ENCODE data around the gene NBAS. TPM values are rescaled to one million over a fixed set of nuclear protein-coding genes. Genes with fewer than 3 reads are reported as not detected.

NBAS gene
- total RNA-seq, 1 experiment from 2014 or later, result 28.9 TPM

DNA sequence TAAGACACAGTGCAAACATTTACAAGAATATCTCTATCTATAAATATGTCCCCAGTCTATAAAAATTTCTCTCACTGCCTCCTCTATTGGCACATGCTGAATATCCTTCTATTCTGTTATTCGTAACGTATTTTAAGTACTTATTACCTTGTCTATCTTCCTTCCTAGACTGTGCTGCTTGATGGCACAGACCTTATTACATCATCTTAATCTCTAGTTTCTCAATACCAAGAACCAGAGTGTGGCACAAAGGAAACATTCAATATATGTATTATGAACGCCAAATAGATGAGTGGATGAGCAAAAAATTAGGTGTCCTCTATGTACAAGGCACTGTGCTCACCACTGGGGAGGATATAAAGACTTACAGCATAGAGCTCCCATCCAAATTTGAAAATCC, 282.8 kb downstream of the NBAS start:
- Histone ChIP-seq H3K4me1 (replicated peaks; ENCODE audit: insufficient read depth) (no peaks in the 10 kb centered on the region), H3F3A (ENCODE audit: insufficient read depth, low read depth) (no peaks in the 10 kb centered on the region), H3K9me2 (ENCODE audit: insufficient read depth) (no peaks in the 10 kb centered on the region), H2AFZ (no peak overlapping the region), H3K27ac (no peak overlapping the region), H4K20me1 (ENCODE audit: insufficient read depth) (no peaks in the 10 kb centered on the region), H3K9me3 (ENCODE audit: insufficient read depth, low read depth) (no peaks in the 10 kb centered on the region), H3K27me3 (ENCODE audit: insufficient read depth, low read depth) (no peaks in the 10 kb centered on the region), H3K4me3 (no peak overlapping the region), H3K4me2 (no peak overlapping the region), H3K36me3 (ENCODE audit: low read depth) (no peaks in the 10 kb centered on the region), H3K79me2 (ENCODE audit: low read depth) (no peaks in the 10 kb centered on the region)
- no peak for DNase-seq
- TF ChIP-seq EZH2 (IDR thresholded peaks at IDR 0.05; ENCODE audit: low read depth), result no peak
- TF ChIP-seq CTCF (conservative IDR thresholded peaks at IDR 0.05), result no peak
- intact Hi-C loops (cut with micrococcal nuclease; ENCODE audit: unreplicated experiment), result no loop called here
- BruUV-seq (replicated peaks), result no TSS peak
- POLR2A ChIA-PET (ENCODE audit: unreplicated experiment), result no interaction called here
- CTCF ChIA-PET, result no interaction called here

DNA sequence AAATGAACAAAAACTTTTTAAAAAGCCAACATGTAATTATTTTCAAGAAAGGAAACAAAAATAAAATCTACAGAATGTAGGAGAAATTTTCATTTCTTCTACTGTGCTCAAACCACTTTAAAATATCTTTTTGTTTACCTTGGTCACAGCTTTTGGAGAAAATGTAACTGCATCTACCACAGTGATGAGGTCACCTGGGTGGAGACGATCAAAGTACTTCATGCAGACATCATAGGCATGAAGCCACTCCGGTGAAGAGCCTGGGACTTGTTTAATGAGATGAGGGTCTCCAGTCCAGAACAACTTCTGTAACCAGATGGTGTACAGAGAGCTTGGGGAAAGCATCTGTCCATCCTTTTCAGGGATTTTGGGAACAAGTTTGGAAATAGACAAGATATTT, 285.8 kb downstream of the NBAS start:
- no peaks in the 10 kb centered on the region for H3K9me2 ChIP-seq (ENCODE audit: insufficient read depth)
- ChIA-PET CTCF (no interaction called here), POLR2A (ENCODE audit: unreplicated experiment) (no interaction called here)
- DNase-seq, result no peak
- H3K4me3 ChIP-seq, result no peak overlapping the region
- H3K27me3 ChIP-seq (ENCODE audit: insufficient read depth, low read depth), result no peaks in the 10 kb centered on the region
- H3K79me2 ChIP-seq (ENCODE audit: low read depth), result no peaks in the 10 kb centered on the region
- no peak overlapping the region for H2AFZ ChIP-seq
- BruUV-seq (replicated peaks), result no TSS peak
- no peaks in the 10 kb centered on the region for H3K36me3 ChIP-seq (ENCODE audit: low read depth)
- H3K4me2 ChIP-seq, result no peak overlapping the region
- no peaks in the 10 kb centered on the region for H4K20me1 ChIP-seq (ENCODE audit: insufficient read depth)
- intact Hi-C loops (cut with micrococcal nuclease; ENCODE audit: unreplicated experiment), result no loop called here
- H3K9me3 ChIP-seq (ENCODE audit: insufficient read depth, low read depth), result no peaks in the 10 kb centered on the region
- TF ChIP-seq EZH2 (IDR thresholded peaks at IDR 0.05; ENCODE audit: low read depth) (no peak), CTCF (conservative IDR thresholded peaks at IDR 0.05) (no peak)
- no peaks in the 10 kb centered on the region for H3K4me1 ChIP-seq (replicated peaks; ENCODE audit: insufficient read depth)
- H3F3A ChIP-seq (ENCODE audit: insufficient read depth, low read depth), result no peaks in the 10 kb centered on the region
- H3K27ac ChIP-seq, result no peak overlapping the region

GRCh38 chr2:15273452-15273851, 287.7 kb downstream of the NBAS start:
- intact Hi-C loops (cut with micrococcal nuclease; ENCODE audit: unreplicated experiment), result no loop called here
- no peaks in the 10 kb centered on the region for H3K79me2 ChIP-seq (ENCODE audit: low read depth)
- no peak overlapping the region for H3K4me2 ChIP-seq
- no peaks in the 10 kb centered on the region for H3K36me3 ChIP-seq (ENCODE audit: low read depth)
- H3K27ac ChIP-seq, result no peak overlapping the region
- POLR2A ChIA-PET (ENCODE audit: unreplicated experiment), result no interaction called here
- no peaks in the 10 kb centered on the region for H3F3A ChIP-seq (ENCODE audit: insufficient read depth, low read depth)
- H3K4me3 ChIP-seq, result no peak overlapping the region
- no peaks in the 10 kb centered on the region for H3K9me3 ChIP-seq (ENCODE audit: insufficient read depth, low read depth)
- H3K4me1 ChIP-seq (replicated peaks; ENCODE audit: insufficient read depth), result no peaks in the 10 kb centered on the region
- no peak for DNase-seq
- no peaks in the 10 kb centered on the region for H4K20me1 ChIP-seq (ENCODE audit: insufficient read depth)
- H3K27me3 ChIP-seq (ENCODE audit: insufficient read depth, low read depth), result no peaks in the 10 kb centered on the region
- CTCF ChIA-PET, result no interaction called here
- H2AFZ ChIP-seq, result no peak overlapping the region
- no peak for TF ChIP-seq CTCF (conservative IDR thresholded peaks at IDR 0.05)
- no TSS peak for BruUV-seq (replicated peaks)
- H3K9me2 ChIP-seq (ENCODE audit: insufficient read depth), result no peaks in the 10 kb centered on the region
